ENCODE measurements around the gene IKZF2. TPM values are rescaled to one million over a fixed set of nuclear protein-coding genes. Genes with fewer than 3 reads are reported as not detected.
"Not testable (repeated sequence)": the region's sequence is repeated elsewhere in the genome, so short reads cannot be mapped to it uniquely, and the experiment has no call there.

Gene IKZF2
- total and polyA plus RNA-seq, 4 donors, result 0.35 to 4.7 (median 2.5) TPM

GRCh38 chr2:213034585-213034984, 116.8 kb downstream of the IKZF2 start:
- H3K36me3 ChIP-seq (ENCODE audit: control insufficient read depth in 4 of 4, insufficient read depth in 3 of 4, low read depth in 1 of 4, low read length in 3 of 4), result no peaks in the 10 kb centered on the region
- TF ChIP-seq GABPA (IDR thresholded peaks at IDR 0.05 in 1 of 2, conservative IDR thresholded peaks at IDR 0.05 in 1 of 2), result no peak
- no peak overlapping the region for H3K4me3 ChIP-seq (ENCODE audit: low read depth in 1 of 3, low read length in 3 of 3)
- WGBS, result 75% methylated on average over 3 of the region's 3 CpGs
- H3K27me3 ChIP-seq (ENCODE audit: control insufficient read depth in 4 of 4, insufficient read depth in 4 of 4, low read length in 3 of 4), result no peaks in the 10 kb centered on the region
- no peak overlapping the region for H3K9ac ChIP-seq (ENCODE audit: low read depth in 1 of 2, low read length in 2 of 2)
- no peaks in the 10 kb centered on the region for H3K9me3 ChIP-seq (ENCODE audit: control insufficient read depth in 4 of 4, low read length in 3 of 4)
- no peaks in the 10 kb centered on the region for H3K4me1 ChIP-seq (ENCODE audit: control insufficient read depth in 4 of 4, insufficient read depth in 4 of 4, low read length in 3 of 4)
- DNase-seq (ENCODE audit: low spot score), result no peak
- no peak overlapping the region for H3K27ac ChIP-seq (ENCODE audit: low read depth in 1 of 2, low read length in 2 of 2)

DNA sequence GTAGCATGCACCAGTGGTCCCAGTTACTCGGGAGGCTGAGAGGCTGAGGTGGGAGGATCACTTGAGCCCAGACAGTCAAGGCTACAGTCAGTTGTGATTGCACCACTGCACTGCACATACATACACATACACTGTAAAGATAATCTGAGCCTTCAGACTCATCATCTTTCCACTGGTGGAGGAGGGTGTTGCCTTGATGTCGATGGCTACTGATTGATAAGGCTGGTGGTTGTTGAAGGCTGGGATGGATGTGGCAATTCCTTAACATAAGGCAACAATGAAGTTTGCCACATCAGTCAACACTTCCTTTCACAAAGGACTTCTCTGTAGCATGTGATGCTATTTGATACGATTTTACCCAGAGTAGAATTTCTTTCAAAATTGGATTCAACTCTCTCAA, 118.8 kb downstream of the IKZF2 start:
- Histone ChIP-seq H3K9ac (ENCODE audit: low read depth in 1 of 2, low read length in 2 of 2) (no peak overlapping the region), H3K4me3 (ENCODE audit: low read depth in 1 of 3, low read length in 3 of 3) (no peak overlapping the region), H3K27ac (ENCODE audit: low read depth in 1 of 2, low read length in 2 of 2) (no peak overlapping the region), H3K4me1 (ENCODE audit: control insufficient read depth in 4 of 4, insufficient read depth in 4 of 4, low read length in 3 of 4) (no peaks in the 10 kb centered on the region), H3K27me3 (ENCODE audit: control insufficient read depth in 4 of 4, insufficient read depth in 4 of 4, low read length in 3 of 4) (no peaks in the 10 kb centered on the region), H3K36me3 (ENCODE audit: control insufficient read depth in 4 of 4, insufficient read depth in 3 of 4, low read depth in 1 of 4, low read length in 3 of 4) (no peaks in the 10 kb centered on the region), H3K9me3 (ENCODE audit: control insufficient read depth in 4 of 4, low read length in 3 of 4) (no peaks in the 10 kb centered on the region)
- no peak for DNase-seq (ENCODE audit: low spot score)
- no peak for TF ChIP-seq HNF4A (conservative IDR thresholded peaks at IDR 0.05)
- TF ChIP-seq FOXA1 (IDR thresholded peaks at IDR 0.05), result no peak
- TF ChIP-seq NR2F2 (IDR thresholded peaks at IDR 0.05), result no peak
- TF ChIP-seq RXRA (IDR thresholded peaks at IDR 0.05), result no peak
- TF ChIP-seq FOXA2 (IDR thresholded peaks at IDR 0.05), result no peak
- WGBS, result 90% methylated on average over 3 of the region's 3 CpGs

- no peaks in the 10 kb centered on the region for H3K4me1 ChIP-seq (ENCODE audit: control insufficient read depth in 4 of 4, insufficient read depth in 4 of 4, low read length in 3 of 4)
- DNase-seq (ENCODE audit: low spot score), result no peak
- H3K4me3 ChIP-seq (ENCODE audit: low read depth in 1 of 3, low read length in 3 of 3), result no peak overlapping the region
- no peak for TF ChIP-seq SP1 (IDR thresholded peaks at IDR 0.05)
- TF ChIP-seq, protein P1, sequence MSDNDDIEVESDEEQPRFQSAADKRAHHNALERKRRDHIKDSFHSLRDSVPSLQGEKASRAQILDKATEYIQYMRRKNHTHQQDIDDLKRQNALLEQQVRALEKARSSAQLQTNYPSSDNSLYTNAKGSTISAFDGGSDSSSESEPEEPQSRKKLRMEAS (IDR thresholded peaks at IDR 0.05), result no peak
- peaks cover 0 to 1% (median 0%) of the 10 kb centered on the region in 4 donors for H3K36me3 ChIP-seq (ENCODE audit: control insufficient read depth in 4 of 4, insufficient read depth in 3 of 4, low read depth in 1 of 4, low read length in 3 of 4)
- H3K27me3 ChIP-seq (ENCODE audit: control insufficient read depth in 4 of 4, insufficient read depth in 4 of 4, low read length in 3 of 4), result no peaks in the 10 kb centered on the region
- H3K9ac ChIP-seq (ENCODE audit: low read depth in 1 of 2, low read length in 2 of 2), result no peak overlapping the region
- 76% methylated on average over 2 of the region's 2 CpGs for WGBS
- H3K27ac ChIP-seq (ENCODE audit: low read depth in 1 of 2, low read length in 2 of 2), result no peak overlapping the region
- no peaks in the 10 kb centered on the region for H3K9me3 ChIP-seq (ENCODE audit: control insufficient read depth in 4 of 4, low read length in 3 of 4)
Observed at GRCh38 chr2:213022987-213023386, 128.4 kb downstream of the IKZF2 start.

DNA sequence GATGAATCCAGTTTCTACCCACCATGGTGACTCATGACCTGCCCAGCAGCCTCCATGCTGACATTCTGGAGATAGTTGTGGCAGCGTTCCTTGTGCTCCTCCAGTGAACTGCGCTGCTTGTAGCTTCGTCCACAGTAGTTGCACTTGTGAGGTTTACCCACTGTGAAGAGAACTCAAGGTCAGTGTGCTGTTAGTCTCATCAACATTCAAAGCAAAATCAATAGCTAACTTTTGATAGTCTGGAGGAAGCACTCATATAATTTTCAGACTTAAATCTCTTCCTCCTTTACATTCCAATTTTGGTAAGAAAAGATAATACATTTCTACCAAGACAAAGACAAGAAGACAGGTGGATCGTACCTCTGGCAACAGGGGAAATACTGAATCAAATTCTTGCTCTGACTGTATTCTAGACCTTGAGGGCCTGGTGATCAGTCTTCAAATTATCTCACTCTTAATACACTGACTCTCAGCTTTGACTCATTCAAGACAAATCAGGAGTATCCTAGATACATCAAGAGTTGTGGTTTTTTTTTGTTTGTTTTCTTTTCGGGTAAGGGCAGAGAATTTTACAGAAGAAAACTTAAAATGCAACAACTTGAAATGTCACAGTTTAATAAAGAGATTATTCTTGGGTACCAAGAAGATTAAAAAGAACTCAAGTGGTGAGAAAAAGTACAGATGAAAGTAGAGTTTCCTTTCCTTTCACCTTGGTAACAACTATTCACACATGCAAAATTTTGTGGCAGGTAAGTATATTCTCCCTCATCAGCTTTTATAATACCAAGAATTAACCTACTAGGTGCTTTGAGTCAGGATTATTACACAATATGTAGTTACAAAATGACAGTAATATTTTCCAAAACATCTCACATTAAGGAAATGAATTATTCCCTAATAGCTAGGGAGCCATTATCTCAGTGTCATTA, 129.2 kb downstream of the IKZF2 start:
- no peak overlapping the region for H3K4me3 ChIP-seq (ENCODE audit: low read depth in 1 of 3, low read length in 3 of 3)
- no peak overlapping the region for H3K9ac ChIP-seq (ENCODE audit: low read depth in 1 of 2, low read length in 2 of 2)
- H3K9me3 ChIP-seq (ENCODE audit: control insufficient read depth in 4 of 4, low read length in 3 of 4), result no peaks in the 10 kb centered on the region
- peaks cover 0 to 1% (median 0%) of the 10 kb centered on the region in 4 donors for H3K36me3 ChIP-seq (ENCODE audit: control insufficient read depth in 4 of 4, insufficient read depth in 3 of 4, low read depth in 1 of 4, low read length in 3 of 4)
- TF ChIP-seq JUND (IDR thresholded peaks at IDR 0.05) (no peak), RXRA (IDR thresholded peaks at IDR 0.05) (no peak), GABPA (IDR thresholded peaks at IDR 0.05 in 1 of 2, conservative IDR thresholded peaks at IDR 0.05 in 1 of 2) (no peak), FOXA1 (IDR thresholded peaks at IDR 0.05) (no peak), YY1 (IDR thresholded peaks at IDR 0.05) (no peak), TAF1 (conservative IDR thresholded peaks at IDR 0.05) (no peak)
- TF ChIP-seq, protein P1 (IDR thresholded peaks at IDR 0.05), result no peak
- DNase-seq (ENCODE audit: low spot score), result no peak
- H3K27ac ChIP-seq (ENCODE audit: low read depth in 1 of 2, low read length in 2 of 2), result no peak overlapping the region
- no peaks in the 10 kb centered on the region for H3K4me1 ChIP-seq (ENCODE audit: control insufficient read depth in 4 of 4, insufficient read depth in 4 of 4, low read length in 3 of 4)
- WGBS, result 88% methylated on average over 5 of the region's 5 CpGs
- no peaks in the 10 kb centered on the region for H3K27me3 ChIP-seq (ENCODE audit: control insufficient read depth in 4 of 4, insufficient read depth in 4 of 4, low read length in 3 of 4)

DNA sequence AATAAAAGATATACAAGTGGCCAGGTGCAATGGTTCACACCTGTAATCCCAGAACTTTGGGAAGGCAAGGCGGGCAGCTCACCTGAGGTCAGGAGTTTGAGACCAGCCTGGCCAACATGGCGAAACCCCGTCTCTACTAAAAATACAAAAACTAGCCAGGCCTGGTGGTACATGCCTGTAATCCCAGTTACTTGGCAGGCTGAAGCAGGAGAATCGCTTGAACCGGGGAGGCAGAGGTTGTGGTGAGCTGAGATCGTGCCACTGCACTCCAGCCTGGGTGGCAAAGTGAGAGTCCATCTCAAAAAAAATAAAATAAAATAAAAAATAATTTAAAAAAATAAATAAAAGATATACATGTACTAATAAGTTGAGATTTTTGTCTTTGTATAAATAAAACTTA, 130.5 kb downstream of the IKZF2 start:
- not testable (repeated sequence) for H3K36me3 ChIP-seq (ENCODE audit: control insufficient read depth in 4 of 4, insufficient read depth in 3 of 4, low read depth in 1 of 4, low read length in 3 of 4); H3K4me3 ChIP-seq (ENCODE audit: low read depth in 1 of 3, low read length in 3 of 3); H3K4me1 ChIP-seq (ENCODE audit: control insufficient read depth in 4 of 4, insufficient read depth in 4 of 4, low read length in 3 of 4); H3K9me3 ChIP-seq (ENCODE audit: control insufficient read depth in 4 of 4, low read length in 3 of 4); DNase-seq (ENCODE audit: low spot score); H3K27ac ChIP-seq (ENCODE audit: low read depth in 1 of 2, low read length in 2 of 2); H3K9ac ChIP-seq (ENCODE audit: low read depth in 1 of 2, low read length in 2 of 2); H3K27me3 ChIP-seq (ENCODE audit: control insufficient read depth in 4 of 4, insufficient read depth in 4 of 4, low read length in 3 of 4)
- WGBS, result 96% methylated on average over 6 of the region's 6 CpGs
